H1 (cell line): ENCODE results near the gene DNTT. TPM values are rescaled to one million over a fixed set of nuclear protein-coding genes. Genes with fewer than 3 reads are reported as not detected.

ENCODE experiments used
- MAX ChIP-seq: IDR thresholded peaks from 2 replicates; pipeline ENCODE4 v1.6.1; 2012; ENCODE audit warnings: inconsistent platforms
- RAD21 ChIP-seq, 2 experiments: IDR thresholded peaks in 1 of 2; conservative IDR thresholded peaks in 1 of 2; 2 replicates each; pipeline ENCODE4 v1.6.1; 2011; ENCODE audit warnings: low read depth in 2 of 2, low read length in 2 of 2, improper control_type of control experiment in 1 of 2, inconsistent platforms in 1 of 2, mild to moderate bottlenecking in 1 of 2, moderate library complexity in 1 of 2
- SP1 ChIP-seq: IDR thresholded peaks from 2 replicates; pipeline ENCODE4 v1.6.1; 2011; ENCODE audit warnings: low read depth, low read length
- polyA plus RNA-seq, 7 experiments: library from polyadenylated mRNA; depleted of rRNA in 3 of 7; stranded (reverse) in 5 of 7; unstranded in 2 of 7; fragments of >200 nt in 5 of 7; fragments of 200-250 nt in 2 of 7; gene quantifications; 1 replicate in 5 of 7; 2 replicates in 1 of 7; 4 replicates in 1 of 7; pipeline versions ENCODE4 v1.2.1 to v1.2.3, GENCODE V29; 2011 to 2013; ENCODE audit warnings: missing spikeins in 2 of 7, mixed read lengths in 2 of 7
- total RNA-seq: library from RNA; stranded (reverse); fragmentation: NEBNext Ultra II Directional; extraction: Animal tissue kit (Norgen Biotek cat#: 25700); gene quantifications from 2 replicates; pipeline ENCODE4 v1.2.1, GENCODE V29; 2021
- TF ChIP-seq, protein P1 (sequence below), 3 experiments: IDR thresholded peaks; 1 replicate in 2 of 3; 2 replicates in 1 of 3; pipeline versions ENCODE4 v1.5.1 to v1.6.1; 2011; ENCODE audit warnings: low read length in 3 of 3, mild to moderate bottlenecking in 3 of 3, inconsistent platforms in 2 of 3, low read depth in 1 of 3, moderate library complexity in 1 of 3; ENCODE audit not compliant: insufficient read depth in 1 of 3; ENCODE audit errors: control extremely low read depth in 1 of 3

Gene DNTT
- total and polyA plus RNA-seq, 2 of the 8 experiments (the other 6 are each of a cell fraction or from before 2014, with no cell fraction given), result not detected

- TF ChIP-seq, protein P1, sequence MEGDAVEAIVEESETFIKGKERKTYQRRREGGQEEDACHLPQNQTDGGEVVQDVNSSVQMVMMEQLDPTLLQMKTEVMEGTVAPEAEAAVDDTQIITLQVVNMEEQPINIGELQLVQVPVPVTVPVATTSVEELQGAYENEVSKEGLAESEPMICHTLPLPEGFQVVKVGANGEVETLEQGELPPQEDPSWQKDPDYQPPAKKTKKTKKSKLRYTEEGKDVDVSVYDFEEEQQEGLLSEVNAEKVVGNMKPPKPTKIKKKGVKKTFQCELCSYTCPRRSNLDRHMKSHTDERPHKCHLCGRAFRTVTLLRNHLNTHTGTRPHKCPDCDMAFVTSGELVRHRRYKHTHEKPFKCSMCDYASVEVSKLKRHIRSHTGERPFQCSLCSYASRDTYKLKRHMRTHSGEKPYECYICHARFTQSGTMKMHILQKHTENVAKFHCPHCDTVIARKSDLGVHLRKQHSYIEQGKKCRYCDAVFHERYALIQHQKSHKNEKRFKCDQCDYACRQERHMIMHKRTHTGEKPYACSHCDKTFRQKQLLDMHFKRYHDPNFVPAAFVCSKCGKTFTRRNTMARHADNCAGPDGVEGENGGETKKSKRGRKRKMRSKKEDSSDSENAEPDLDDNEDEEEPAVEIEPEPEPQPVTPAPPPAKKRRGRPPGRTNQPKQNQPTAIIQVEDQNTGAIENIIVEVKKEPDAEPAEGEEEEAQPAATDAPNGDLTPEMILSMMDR (IDR thresholded peaks at IDR 0.05; ENCODE audit: control extremely low read depth in 1 of 3, insufficient read depth in 1 of 3, low read depth in 1 of 3, low read length in 3 of 3), result no peak
- TF ChIP-seq MAX, result no peak
- TF ChIP-seq SP1, result no peak
- TF ChIP-seq RAD21 (IDR thresholded peaks at IDR 0.05 in 1 of 2, conservative IDR thresholded peaks at IDR 0.05 in 1 of 2; ENCODE audit: low read depth in 2 of 2, low read length in 2 of 2), result no peak
Measured at GRCh38 chr10:96387601-96388000, 83.4 kb downstream of the DNTT start (continued).

Other genes starting within 250 kb of the DNTT start
- 26.8 and 34.8 TPM in 2 replicates for gene ZNF518A, start 174.1 kb upstream of the DNTT start, total RNA-seq
- 4.0 and 6.6 TPM in 2 replicates for gene ZNF518A, start 174.1 kb upstream of the DNTT start, polyA plus RNA-seq (2011; rRNA removed)
- gene BLNK, start 32.9 kb upstream of the DNTT start, total RNA-seq, result not detected in 2 replicates
- not detected in 2 replicates for gene BLNK, start 32.9 kb upstream of the DNTT start, polyA plus RNA-seq (2011; rRNA removed)
- gene OPALIN, start 54.6 kb downstream of the DNTT start, total RNA-seq, result not detected in 2 replicates
- gene OPALIN, start 54.6 kb downstream of the DNTT start, polyA plus RNA-seq (2011; rRNA removed), result 0.03 TPM in 1 of 2 replicates, not detected in the other
- gene TLL2, start 209.5 kb downstream of the DNTT start, total RNA-seq, result 3.0 and 3.2 TPM in 2 replicates
- 2.4 and 2.9 TPM in 2 replicates for gene TLL2, start 209.5 kb downstream of the DNTT start, polyA plus RNA-seq (2011; rRNA removed)